HG03196 (cell line): ENCODE measurements around the gene NDRG4.

Source experiments
- ATAC-seq: cut with Tn5 transposase; IDR thresholded peaks from one replicate; pipeline ENCODE4 v1.9.1; 2021; ENCODE audit not compliant: unreplicated experiment

NDRG4 gene

GRCh38 chr16:58537124-58537906 lies 37.4 kb downstream of the NDRG4 start:
- no peak for ATAC-seq

- no peak for ATAC-seq
Measured at GRCh38 chr16:58541711-58542110, 41.8 kb downstream of the NDRG4 start.

GRCh38 chr16:58542291-58542690 lies 42.3 kb downstream of the NDRG4 start:
- no peak for ATAC-seq

GRCh38 chr16:58543685-58544084 lies 43.7 kb downstream of the NDRG4 start:
- ATAC-seq = no peak

GRCh38 chr16:58548378-58548777 lies 48.4 kb downstream of the NDRG4 start:
- ATAC-seq = no peak

GRCh38 chr16:58551496-58551895 lies 51.6 kb downstream of the NDRG4 start:
- ATAC-seq = no peak

GRCh38 chr16:58556678-58557077 lies 56.7 kb downstream of the NDRG4 start:
- no peak for ATAC-seq
